Embryonic facial prominence (tissue), 1 donor: ENCODE data around the gene RMC1.
A peak's percentile ranks its signal among the peaks of the same experiment; 100 is the strongest.
"Not testable (repeated sequence)": the region's sequence is repeated elsewhere in the genome, so short reads cannot be mapped to it uniquely, and the experiment has no call there.

ENCODE experiments used
- DNase-seq: peaks from one replicate; pipeline ENCODE4 v3.0.0-alpha.2; 2016; ENCODE audit errors: extremely low spot score

RMC1 gene

DNA sequence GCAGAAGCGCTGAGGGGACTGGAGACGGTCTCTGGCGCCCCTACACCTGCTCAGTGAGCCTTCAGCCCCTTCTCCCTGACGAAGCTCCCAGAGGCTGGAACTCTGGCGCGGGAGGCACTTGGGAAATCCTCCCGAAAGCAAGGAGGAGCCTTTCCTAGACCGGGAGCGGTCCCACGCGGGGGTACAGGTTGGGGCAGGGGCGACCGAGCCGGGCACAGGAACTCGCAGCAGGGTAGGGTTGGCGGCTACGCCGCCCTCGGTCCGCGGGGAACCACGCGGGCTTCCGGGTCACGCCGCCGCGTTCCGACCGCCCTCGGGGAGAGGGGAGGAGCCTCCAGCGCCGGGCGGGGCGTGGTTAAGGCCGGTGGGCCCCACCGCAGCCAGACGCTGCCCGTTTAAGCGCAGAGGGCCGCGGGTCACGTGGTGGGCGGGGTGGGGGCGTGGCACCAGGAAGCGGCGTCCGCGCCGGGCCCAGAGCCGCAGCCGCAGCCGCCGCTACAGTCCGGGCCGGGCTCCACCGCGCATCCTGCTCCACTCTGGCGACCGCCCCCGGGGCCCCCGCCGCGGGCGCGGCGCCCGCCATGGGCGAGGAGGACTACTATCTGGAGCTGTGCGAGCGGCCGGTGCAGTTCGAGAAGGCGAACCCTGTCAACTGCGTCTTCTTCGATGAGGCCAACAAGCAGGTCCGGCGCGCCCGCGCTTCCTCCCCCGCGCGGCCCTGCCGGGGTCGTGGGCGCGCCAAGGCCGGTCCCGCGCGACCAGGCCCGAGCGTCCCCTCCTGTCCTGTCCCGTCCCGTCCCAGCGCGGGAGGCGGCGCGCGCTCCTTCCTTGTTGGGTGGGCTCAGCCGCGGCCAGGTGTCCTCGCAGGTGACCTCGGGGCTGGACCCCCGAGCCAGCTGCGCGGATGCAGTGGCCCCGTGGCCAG, at the start of gene RMC1:
TSS of gene RMC1 (plus strand) at position 474 of the 925 bp plus-strand sequence. CDS start at position 582, 108 bp downstream.
- peak; percentile 81 for DNase-seq

DNA sequence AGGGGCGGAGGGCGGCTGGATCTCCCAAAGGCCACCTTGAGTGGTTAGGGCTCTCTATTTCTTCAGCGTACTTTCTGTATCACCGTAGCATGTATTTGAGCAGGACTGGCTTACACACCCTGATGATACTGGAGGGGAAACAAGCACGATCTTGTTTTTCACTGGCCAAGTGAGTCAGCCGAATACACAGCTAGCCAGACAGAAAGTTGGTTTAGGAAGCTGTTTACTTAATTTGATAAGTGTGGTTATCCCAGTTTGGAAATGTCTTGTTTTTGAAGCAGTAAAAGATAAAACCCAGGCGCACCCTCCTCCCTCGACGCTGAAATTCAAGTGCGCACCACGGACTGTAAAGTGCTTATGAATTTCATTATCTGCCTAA, 49.6 kb upstream of the RMC1 start:
- no peak for DNase-seq

GRCh38 chr18:23456835-23457234, 46.5 kb upstream of the RMC1 start:
- no peak for DNase-seq

DNA sequence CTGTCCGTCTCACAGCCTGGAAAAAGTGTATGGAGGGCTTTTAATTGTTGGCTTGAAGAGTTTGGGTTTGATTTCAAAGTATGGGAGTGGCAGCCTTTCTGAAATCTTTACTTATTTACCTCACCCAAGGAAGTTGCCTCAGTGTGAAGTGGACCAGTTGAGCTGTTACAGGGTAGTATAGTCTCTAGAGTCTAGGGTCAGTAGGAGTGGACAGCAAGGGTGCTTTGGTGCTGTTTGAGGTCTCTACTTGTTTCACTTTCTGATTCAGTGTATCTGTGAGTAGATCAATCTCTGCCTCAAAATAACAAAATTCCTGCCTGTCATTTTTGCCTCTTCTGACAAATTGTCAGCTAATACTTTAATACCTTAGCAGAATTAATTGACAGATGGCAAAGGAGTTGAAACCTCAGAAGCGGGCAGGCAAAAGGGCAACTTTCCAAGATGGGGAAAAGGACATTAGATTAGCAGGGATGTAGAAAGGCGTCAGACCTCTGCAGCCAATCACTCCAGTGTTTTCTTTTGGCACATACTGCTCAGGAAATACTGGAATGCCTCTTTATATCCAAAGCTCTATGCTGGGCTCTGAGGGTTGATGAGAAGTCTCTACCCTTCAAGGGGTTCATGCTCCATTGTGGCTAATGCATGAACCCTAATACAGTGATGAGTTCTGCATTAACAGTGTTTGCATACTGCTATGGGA, 44.3 kb upstream of the RMC1 start:
- no peak for DNase-seq

GRCh38 chr18:23459530-23459921, 43.8 kb upstream of the RMC1 start:
- no peak for DNase-seq

DNA sequence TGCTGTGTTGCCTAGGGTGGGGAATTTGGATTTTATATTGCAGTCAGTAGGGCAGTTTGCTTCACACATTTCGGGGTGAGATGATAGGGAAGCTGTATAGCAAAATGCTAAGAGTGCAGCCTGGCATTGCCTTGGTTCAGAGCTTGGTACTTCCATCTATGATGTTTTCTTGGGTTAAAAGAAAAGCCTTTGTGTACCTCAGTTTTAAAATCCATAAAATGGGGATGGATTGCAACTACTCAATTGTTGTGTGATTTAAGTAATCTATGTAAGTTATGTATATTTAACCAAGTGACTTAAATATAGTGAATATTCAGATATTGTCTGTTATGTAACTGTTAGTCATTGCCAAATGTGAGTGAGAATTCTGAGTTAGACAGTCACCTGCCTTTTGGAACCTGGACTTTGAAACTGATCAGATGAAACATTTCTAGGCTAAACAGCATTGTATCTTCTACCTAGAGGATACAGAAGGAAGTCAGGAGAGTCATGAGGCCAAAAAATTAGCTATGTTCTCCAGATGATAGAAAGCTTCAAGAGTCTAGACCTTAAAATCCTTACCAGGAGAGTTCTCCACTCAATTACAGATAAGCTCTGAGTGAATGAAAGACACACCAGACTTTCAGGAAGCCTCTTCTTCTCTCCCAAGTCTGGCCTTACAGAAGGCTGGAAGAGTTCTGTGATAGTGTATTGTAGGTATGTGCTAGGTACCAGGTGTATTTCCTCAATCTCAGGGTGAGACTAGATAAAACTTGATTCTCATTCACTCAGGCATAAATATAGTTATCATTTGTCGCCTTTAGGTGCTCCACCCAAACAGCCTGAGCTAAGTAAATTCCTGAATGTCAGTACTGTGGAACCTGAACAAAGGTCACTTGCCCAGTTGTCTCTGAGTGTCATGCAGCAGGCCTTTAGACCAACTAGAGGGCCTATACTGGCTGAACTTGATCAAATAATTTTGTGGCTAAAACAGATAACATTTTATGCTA, 42.7 kb upstream of the RMC1 start:
- no peak for DNase-seq

GRCh38 chr18:23462876-23463275, 40.4 kb upstream of the RMC1 start:
- DNase-seq = no peak

DNA sequence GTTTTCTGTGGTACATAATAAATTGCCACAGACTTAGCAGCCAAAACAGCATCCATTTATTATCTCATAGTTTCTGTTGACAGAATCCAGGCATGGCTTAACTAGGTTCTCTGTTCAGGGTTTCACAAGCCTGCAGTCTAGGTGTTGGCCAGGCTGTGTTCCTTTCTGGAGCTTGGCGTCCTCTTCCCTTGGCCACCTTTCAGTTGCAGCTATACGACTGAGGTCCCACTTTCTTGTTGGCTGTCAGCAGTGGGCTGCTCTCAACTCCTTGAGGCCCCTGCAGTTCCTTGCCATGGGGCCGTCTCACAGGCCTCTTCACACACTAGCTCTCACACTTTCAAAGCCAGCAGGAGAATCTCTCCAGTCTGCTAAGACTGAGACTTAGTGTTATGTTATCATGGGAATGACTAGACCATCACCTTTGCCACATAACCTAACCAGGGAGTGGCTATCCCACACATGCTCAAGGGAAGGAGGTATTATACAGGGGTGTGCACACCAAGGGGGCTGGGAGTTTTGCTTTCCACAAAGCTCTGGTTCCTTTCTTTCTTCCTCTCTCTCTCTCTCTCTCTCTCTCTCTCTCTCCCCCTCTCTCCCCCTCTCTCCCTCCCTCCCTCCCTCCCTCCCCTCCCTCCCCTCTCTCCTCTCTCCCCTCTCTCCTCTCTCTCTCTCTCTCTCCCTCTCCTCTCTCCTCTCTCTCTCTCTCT, 34.4 kb upstream of the RMC1 start:
- no peak for DNase-seq

DNA sequence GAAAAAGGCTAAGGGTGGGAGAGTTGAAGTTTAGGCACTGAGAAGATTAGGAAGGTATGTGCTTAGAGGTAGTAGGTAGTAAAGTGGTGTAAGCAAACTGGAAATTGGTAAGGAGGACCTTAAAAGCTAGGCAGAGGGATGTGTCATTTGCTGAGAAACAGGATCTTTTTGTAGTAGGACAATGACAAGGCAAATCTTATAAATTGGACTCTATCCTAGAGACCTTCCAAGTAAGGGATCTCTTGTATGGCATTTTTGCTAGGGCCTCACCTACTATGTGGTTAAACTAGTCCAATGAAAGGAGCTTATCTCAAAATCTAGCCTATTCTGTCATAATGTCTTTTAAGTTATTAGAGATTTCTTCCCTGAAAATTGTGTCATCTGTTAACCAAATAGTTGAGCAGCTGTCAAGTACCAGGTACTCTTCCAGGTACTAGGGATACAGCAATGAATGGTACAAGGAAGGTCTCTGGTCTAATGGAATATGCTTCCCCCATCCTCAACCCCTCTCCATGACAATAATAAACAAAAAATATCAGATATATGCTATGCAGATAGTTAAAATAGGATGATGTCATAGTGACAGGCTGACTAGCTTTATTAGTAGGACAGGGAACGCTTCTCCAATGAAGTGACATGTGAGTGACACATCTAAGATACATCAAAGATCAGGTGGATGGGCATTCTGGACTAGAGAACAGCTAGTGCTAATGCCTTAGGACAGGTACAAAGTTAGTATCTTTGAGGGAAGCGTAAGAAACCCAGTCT, 32.5 kb upstream of the RMC1 start:
- no peak for DNase-seq

- DNase-seq = no peak
Measured at GRCh38 chr18:23471486-23471885, 31.8 kb upstream of the RMC1 start.

DNA sequence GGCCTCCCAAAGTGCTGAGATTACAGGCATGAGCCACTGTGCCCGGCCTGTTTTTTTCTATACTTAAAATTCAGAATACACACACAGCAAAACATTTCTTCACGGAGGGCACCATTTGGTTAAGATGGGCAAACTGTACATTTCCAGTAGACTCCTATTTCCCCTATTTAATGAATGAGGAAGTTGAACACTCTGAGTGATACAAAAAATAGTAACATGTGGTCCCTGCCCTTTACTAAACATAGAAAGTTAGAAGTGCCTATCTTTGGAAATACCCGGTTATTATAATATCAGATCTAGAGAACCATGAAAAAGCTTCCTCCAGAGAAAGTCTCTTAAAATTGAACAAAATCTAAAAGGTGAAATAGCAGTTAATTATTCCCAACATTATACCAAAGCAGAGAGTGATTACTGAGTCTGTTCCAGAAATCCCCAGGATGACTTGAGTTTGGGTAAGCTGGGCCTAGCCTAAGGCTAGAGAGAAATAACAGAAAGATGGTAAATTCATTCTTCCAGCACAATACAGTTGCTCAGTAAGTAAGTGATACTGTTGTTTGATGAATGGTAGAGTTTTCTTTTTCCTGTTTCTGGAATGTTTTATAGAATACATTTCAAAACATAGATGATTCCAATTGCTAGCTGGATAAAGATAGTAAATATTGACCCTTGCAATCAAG, 23.3 kb upstream of the RMC1 start:
- DNase-seq = no peak

DNA sequence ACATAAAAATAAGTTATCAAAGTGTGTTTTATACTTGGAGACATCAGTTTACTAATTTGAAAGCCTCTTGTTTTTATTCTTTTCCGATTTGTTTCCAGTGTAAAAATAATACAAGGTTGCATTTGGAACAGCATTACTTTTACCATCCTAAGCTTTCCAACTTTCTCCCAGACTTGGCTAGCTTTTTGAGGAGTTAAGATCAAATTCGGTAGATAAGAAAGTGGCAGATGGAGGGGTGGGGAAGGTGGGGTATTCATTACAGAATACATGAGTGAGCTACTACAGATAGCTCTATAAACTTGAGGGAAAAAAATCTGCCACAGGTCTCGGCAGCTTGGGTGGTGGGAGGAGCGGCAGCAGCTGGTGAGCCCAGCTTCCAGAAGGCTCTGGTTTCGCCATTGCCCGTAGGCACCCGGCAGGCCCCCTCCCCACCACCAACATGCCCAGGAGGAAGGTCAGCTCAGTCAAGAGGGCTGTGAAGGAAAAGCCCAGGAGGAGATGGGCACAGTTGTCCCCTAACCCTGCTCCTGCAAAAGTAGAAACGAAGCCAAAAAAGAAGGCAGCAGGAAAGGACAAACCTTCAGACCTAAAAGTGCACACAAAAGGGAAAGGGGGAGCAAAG, 18.6 kb upstream of the RMC1 start:
- DNase-seq = no peak

GRCh38 chr18:23485386-23485785, 17.9 kb upstream of the RMC1 start:
- DNase-seq = no peak

- no peak for DNase-seq
Measured at GRCh38 chr18:23487738-23488570, 15.4 kb upstream of the RMC1 start.

- DNase-seq = not testable (repeated sequence)
Measured at GRCh38 chr18:23489586-23489985, 13.7 kb upstream of the RMC1 start.

- no peak for DNase-seq
Measured at GRCh38 chr18:23493654-23494053, 9.7 kb upstream of the RMC1 start.

GRCh38 chr18:23494992-23495391, 8.3 kb upstream of the RMC1 start:
- DNase-seq = no peak

GRCh38 chr18:23495723-23496440, 7.4 kb upstream of the RMC1 start:
- no peak for DNase-seq
